Activated T-cell treated with anti-CD3 and anti-CD28 coated beads, Interleukin-2, amount 50 U/mL, for 48 hours (primary cell): Measurements from ENCODE around the gene PJA1.

Source experiments
- DNase-seq, 2 experiments: peaks; one replicate each; pipeline ENCODE4 v3.0.0-alpha.2; 2020

The PJA1 gene

GRCh38 chrX:69165087-69165651 is at the start of gene PJA1:
Gene PJA1, minus strand, starts transcription at chrX:69165453. Its CDS starts 2,380 bp downstream, at chrX:69163073.
- DNase-seq = peak; percentile 74 to 76

DNA sequence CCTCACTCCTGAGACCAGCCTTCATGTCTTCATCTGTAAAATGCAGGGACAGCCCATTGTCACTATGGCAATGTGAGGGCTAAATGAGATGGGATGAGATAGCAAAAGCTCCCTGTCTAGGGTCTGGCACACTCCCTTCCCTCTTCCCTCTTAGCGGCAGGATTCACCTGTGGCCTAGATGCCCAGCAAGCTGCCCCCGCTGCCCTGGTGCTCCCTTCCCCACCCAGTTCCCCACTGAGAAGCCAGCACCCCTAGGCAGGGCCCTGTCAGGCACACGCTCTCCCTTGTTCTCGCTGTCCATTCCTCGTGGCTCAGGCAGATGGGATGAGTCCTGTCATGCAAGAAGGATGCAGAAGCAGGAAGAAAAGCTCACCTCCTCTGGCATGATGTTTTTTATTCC is 49.2 kb upstream of the PJA1 start:
- DNase-seq = no peak

GRCh38 chrX:69211701-69212100 is 46.4 kb upstream of the PJA1 start:
- no peak for DNase-seq

DNA sequence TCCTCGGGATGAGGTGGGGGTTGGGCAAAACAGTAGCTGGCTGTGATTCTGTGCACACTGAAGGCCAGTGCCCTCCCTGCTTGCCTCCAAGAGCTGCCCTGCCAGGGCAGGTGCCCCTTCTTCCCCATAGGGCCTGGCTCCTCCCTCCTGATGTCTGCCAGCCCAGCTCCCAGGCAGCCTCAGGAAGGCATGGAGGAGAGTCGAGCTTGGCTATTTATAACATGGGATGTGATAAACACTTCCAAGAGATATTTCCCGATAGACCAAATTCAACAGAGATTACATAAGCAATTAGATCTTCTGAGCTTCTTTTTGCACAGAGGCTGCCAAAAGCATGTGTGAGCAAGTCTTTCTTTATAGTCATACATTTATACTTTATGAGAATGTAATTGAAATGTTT is 45.3 kb upstream of the PJA1 start:
- no peak for DNase-seq

DNA sequence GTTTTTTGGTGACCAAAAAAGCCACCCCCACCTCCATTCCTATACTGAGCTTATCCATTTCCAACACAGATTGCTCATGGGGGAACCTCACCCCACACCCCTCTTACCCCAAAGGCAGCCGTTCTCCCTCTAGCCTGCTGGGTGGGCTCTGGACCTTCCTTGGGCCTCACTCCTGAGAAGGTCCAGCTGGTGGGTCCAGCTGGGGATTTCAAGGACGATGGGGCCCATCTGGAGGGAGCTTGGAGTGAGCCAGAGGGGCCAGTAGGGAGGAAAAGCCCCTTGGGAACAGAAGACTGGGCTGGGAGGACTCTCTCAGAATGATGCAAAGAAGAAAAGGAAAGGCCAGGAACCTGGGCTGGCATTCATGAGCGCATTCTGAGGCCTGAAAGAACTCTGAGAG is 42.0 kb upstream of the PJA1 start:
- DNase-seq = no peak

- DNase-seq = no peak
These were observed 38.4 kb upstream of the PJA1 start for GRCh38 chrX:69203638-69204037.

DNA sequence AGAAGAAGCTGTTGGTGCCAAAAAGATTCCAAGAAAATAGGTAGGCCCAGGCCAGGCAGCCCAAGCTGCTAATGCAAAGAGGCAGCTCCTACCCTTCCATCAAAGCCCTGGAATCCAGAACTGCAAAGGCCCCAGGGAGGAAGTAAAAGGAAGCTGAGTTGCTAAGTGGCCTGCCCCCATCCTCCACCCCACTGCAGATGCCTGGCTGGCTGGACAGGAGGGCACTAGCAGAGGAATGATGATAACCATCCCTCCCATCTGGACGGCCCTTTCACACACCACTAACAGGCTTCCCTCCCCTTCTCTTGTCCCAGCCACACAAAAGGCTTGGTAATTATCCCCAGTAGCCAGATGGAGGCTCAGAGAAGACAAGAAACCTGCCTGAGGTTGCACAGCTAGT is 32.4 kb upstream of the PJA1 start:
- DNase-seq = no peak

DNA sequence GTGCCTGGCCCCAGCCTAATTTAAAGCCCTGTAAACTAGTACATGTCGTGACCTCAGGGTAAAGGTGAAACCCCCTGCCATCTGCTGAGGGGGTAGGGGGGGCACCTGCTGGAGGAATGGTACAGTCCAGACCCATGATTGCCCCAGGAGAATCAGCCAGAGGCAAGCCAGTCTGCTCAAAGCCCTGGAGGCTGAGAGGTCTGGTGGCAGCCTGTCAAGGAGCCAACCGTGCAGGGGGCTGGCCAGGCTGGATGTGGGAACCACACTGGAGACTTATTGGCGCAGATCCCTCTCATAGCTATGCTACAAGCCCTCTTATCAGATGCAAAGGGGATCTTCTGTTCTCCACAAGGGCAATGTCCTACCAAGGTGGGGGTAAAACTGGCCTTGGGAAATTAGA is 31.4 kb upstream of the PJA1 start:
- no peak for DNase-seq

DNA sequence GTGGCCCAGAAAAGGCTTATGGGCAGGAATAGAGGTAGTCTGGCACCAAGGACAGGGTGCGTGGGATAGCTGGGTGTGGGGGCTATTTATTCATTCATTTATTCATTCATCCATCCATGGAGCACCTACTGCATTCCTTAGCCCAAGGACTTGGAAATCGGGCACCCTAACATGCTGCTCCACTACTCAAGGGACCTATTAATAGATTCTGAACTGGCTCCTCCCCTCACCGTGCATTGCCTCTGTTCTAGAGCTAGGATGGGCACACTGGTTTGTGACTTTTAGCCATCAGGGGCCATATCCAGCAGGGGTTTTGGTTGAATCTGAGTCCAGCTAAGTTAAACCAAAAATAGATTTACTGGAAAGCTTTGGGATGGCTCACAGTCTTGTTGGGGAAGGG is 30.6 kb upstream of the PJA1 start:
- DNase-seq = no peak

GRCh38 chrX:69195192-69195591 is 29.9 kb upstream of the PJA1 start:
- DNase-seq = no peak

DNA sequence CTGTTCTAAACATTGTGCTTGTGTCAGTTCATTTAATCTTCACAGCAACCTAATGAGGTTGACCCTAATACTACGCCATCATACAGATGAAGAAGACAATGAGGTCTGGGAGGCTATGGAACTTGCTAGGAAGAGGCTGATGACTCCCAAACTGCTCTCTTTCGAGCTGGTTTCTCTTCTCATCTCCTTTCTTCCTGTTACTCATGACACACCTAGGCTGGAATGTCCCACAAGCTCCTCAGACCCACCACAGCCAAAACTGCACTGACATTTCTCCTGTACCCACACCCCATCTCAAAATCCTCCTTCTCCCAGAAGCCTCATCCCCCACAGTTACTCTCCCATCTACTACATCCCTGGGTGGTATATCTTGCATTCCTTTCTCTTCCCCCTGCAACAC is 27.4 kb upstream of the PJA1 start:
- no peak for DNase-seq

GRCh38 chrX:69189576-69190371 is 24.5 kb upstream of the PJA1 start:
- no peak for DNase-seq

GRCh38 chrX:69186651-69187050 is 21.4 kb upstream of the PJA1 start:
- DNase-seq = no peak

DNA sequence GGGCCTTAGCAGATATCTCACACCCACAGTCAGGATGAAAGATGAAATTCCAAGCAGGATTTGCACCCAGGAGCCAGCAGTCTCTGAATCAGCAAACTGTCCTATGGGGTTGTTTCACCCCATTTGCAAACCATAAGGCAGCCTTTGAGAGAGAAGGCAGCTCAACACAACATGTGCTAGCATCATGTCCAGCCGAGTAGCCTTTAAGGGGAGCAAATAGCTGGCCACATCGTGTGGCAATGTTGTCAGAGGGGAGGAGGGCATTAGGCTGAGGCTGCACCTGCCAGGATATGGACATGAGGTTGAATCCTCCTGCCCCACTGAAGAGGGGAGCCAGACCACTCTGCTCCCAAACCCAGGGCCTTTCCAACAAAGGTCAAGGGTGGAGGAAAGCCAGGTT is 20.6 kb upstream of the PJA1 start:
- DNase-seq = no peak

DNA sequence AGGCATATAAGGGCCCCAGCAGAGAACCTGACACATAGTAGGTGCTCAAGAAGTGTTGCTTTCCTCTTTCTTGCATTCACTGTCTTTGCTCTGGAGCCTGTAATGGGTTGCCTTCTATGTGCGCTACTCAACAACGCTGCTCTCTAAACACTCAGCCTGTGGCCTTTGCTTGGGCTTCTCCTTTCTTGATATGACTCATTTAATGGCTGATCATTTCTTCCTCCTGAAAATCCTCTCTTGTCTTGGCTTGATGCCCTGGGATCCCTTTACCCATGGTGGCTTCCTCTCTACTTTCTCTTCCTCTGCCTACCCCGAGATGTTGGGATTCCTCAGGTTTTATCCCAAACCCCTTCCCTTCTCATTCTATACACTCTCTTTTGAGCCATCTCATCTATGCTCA is 19.9 kb upstream of the PJA1 start:
- no peak for DNase-seq

DNA sequence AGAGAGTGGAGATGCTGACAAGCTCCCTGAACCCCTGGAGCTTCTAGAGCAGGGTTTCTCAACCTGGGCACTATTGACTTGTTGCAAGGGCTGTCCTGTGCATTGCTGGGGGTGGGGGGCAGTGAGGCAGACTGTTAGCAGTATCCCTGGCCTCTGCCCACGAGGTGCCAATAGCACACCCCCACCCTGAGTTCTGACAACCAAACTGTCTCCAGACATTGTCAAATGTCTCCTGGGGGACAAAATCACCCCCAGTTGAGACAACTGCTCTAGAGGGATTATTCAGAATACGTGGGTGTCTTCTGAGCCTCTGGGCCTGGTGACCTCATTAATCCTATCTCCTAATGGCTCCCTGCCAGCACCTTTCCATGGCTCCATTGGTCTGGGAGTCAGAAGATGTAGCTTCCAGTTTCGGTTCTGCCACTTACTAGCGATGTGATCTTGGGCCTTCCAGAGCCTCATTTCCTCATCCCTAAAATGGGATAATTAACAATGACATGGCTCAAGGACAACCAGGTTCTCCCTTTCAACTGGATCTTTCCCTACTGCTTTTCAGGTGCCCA is 17.6 kb upstream of the PJA1 start:
- no peak for DNase-seq

GRCh38 chrX:69179380-69179911 is 14.2 kb upstream of the PJA1 start:
- DNase-seq = no peak

DNA sequence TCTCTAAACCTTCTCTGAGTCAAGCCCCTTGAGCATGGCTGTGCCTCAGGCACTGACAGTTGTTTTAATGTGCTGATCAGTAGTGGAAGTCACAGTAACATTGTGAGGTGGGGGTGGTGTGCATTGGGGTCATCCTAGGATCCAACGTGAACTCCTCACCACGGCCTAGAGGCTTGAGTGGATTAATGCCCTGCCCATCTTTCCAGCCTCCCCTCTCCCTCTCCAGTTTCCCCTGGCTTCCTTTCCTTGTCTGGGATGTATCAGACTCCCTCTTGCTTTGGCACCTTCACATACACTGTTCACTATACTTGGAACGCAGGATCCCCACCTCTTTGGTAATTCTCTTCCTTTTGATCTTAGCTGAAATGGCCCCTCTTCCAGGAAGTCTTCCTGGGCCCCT is 13.3 kb upstream of the PJA1 start:
- no peak for DNase-seq

GRCh38 chrX:69177511-69178162 is 12.4 kb upstream of the PJA1 start:
- no peak for DNase-seq

GRCh38 chrX:69176053-69176452 is 10.8 kb upstream of the PJA1 start:
- DNase-seq = no peak

- DNase-seq = no peak
These were observed 8.7 kb upstream of the PJA1 start for GRCh38 chrX:69173906-69174305.

- DNase-seq = no peak
These were observed 7.7 kb upstream of the PJA1 start for GRCh38 chrX:69172937-69173336.

- no peak for DNase-seq
These were observed 5.1 kb upstream of the PJA1 start for GRCh38 chrX:69170319-69170718.
